Suppressor macrophage treated with lipopolysaccharide for 4 hours (primary cell): ENCODE results near the gene MCUR1.
"Not testable (repeated sequence)": the region's sequence is repeated elsewhere in the genome, so short reads cannot be mapped to it uniquely, and the experiment has no call there.

Experiments used
- DNase-seq: peaks from one replicate; pipeline ENCODE4 v3.0.0-alpha.2; 2020

The MCUR1 gene

GRCh38 chr6:13827032-13827431, 12.7 kb upstream of the MCUR1 start:
- peak; percentile 38 for DNase-seq

- no peak for DNase-seq
Observed at GRCh38 chr6:13825871-13826270, 11.5 kb upstream of the MCUR1 start.

- DNase-seq: no peak
Observed at GRCh38 chr6:13818341-13818740, 4.0 kb upstream of the MCUR1 start.

GRCh38 chr6:13814938-13815575, 700 bp upstream of the MCUR1 start:
- no peak for DNase-seq

- peak; percentile 60 for DNase-seq
Observed at GRCh38 chr6:13813621-13814175, 659 bp downstream of the MCUR1 start.

GRCh38 chr6:13813026-13813425, 1.3 kb downstream of the MCUR1 start:
- no peak for DNase-seq

GRCh38 chr6:13812359-13812642, 2.1 kb downstream of the MCUR1 start:
- no peak for DNase-seq

- DNase-seq: no peak
Observed at GRCh38 chr6:13811627-13812358, 2.6 kb downstream of the MCUR1 start.

GRCh38 chr6:13810688-13811446, 3.5 kb downstream of the MCUR1 start:
- DNase-seq: no peak

- DNase-seq: no peak
Observed at GRCh38 chr6:13808801-13809200, 5.6 kb downstream of the MCUR1 start.

GRCh38 chr6:13807696-13808095, 6.7 kb downstream of the MCUR1 start:
- no peak for DNase-seq

GRCh38 chr6:13803581-13803980, 10.8 kb downstream of the MCUR1 start:
- DNase-seq: no peak

- DNase-seq: no peak
Observed at GRCh38 chr6:13800615-13801014, 13.7 kb downstream of the MCUR1 start.

GRCh38 chr6:13796781-13797180, 17.6 kb downstream of the MCUR1 start:
- no peak for DNase-seq

GRCh38 chr6:13795041-13795750, 19.2 kb downstream of the MCUR1 start:
- DNase-seq: peak; percentile 89

- DNase-seq: no peak
Observed at GRCh38 chr6:13794184-13794583, 20.2 kb downstream of the MCUR1 start.

- no peak for DNase-seq
Observed at GRCh38 chr6:13789746-13790145, 24.6 kb downstream of the MCUR1 start.

- DNase-seq: no peak
Observed at GRCh38 chr6:13788820-13789219, 25.5 kb downstream of the MCUR1 start.

GRCh38 chr6:13787137-13787536, 27.2 kb downstream of the MCUR1 start:
- DNase-seq: no peak

GRCh38 chr6:13780162-13780561, 34.2 kb downstream of the MCUR1 start:
- not testable (repeated sequence) for DNase-seq

GRCh38 chr6:13778028-13778427, 36.3 kb downstream of the MCUR1 start:
- no peak for DNase-seq

- no peak for DNase-seq
Observed at GRCh38 chr6:13776602-13777001, 37.8 kb downstream of the MCUR1 start.

GRCh38 chr6:13775466-13775865, 38.9 kb downstream of the MCUR1 start:
- not testable (repeated sequence) for DNase-seq
